GM21526 (cell line): ENCODE results near the gene NKIRAS1.

Experiments used
- ATAC-seq: cut with Tn5 transposase; IDR thresholded peaks from one replicate; pipeline ENCODE4 v1.9.1; 2021; ENCODE audit warnings: moderate library complexity; ENCODE audit not compliant: unreplicated experiment, low FRiP score

The NKIRAS1 gene

DNA sequence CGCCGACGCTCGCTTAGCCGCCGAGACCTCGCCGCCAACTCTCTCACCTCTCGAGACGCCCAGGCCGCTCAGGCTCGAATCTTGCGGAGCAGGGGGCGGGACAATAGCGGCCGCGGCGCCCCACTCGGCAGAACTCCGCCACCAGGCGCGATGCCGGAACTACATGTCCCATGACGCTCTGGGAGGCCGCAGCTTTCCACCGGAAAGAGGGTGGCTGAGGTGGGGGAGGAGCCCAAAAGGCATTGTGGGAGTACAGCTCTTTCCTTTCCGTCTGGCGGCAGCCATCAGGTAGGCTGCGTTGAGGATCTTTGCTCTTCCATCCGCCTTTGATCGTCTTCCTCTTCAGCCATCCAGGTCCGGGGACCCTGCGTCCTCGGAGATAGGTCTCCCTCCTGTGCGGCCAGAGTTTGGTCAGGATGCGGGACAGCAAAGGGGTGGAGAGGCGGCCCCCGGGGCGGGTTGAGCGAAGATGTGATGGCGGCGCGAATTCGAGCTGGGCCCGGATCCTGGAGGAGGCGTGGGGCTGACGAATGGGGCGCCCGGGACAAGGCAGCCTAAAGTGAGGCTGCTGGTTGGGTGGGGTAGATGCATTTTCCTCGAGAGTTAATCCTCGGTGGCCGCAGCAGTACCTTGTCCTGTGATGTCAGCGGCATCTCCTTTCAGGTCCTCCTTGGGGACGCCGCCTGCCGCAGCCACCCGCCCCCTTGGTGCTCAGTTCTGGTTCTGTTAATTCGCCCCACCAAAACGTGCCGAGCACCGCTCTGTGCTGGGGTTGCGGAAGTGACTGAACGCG lies at the start of gene NKIRAS1, which contains the start of gene RPL15:
Gene NKIRAS1 (minus strand): TSS at position 105 of the 793 bp plus-strand sequence. CDS start 6,086 bp downstream, outside the sequence.
Gene RPL15 (plus strand): TSS at position 247 of the 793 bp plus-strand sequence. CDS start 728 bp downstream, outside the sequence.
- ATAC-seq, result peak; percentile 89

DNA sequence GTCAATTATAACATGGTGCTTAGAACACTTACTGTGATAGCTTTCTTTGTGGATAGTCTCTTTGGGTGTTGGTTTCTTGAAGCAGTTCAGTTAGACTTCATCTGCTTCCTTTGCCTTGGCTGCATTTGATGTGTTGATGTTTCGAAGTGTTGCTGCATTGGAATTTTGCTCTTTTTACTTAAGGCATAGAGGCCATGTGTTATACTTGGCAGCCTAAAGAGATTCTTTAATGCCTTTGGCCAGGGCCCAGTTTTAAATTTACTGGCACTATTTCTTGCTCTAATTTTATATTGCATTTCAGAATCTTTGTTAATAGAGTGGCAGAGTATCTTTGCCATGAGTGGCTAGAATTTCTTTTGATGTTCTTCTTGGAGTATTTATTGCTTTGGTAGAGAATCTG lies 49.5 kb upstream of the NKIRAS1 start:
- ATAC-seq, result no peak

DNA sequence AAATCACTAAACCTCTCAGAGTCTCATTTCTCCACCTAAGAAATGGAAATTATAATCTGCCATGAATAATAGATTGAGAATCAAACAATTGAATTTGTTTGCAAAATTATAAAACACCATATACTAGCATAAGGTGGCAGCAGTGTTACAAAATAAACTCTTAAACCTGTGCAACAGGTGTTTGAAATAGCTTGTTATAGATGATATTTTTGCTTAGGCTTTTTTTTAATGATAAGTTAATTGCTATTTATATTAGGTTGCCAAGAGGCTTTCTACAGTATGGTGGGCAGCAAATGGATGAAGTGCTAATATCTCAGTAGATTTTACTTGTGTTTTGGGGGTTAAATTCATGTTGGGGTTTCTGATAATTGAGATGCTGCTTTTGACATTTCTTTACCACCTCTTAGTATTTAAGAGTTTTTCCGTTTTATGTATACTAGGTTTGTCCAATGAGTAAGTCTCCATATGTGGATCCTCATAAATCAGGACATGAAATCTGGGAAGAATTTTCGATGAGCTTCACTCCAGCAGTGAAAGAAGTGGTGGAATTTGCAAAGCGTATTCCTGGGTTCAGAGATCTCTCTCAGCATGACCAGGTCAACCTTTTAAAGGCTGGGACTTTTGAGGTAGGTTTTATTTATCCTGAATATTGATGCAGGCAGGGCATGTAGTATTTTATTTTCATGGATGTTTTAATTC lies 47.9 kb upstream of the NKIRAS1 start:
- no peak for ATAC-seq

DNA sequence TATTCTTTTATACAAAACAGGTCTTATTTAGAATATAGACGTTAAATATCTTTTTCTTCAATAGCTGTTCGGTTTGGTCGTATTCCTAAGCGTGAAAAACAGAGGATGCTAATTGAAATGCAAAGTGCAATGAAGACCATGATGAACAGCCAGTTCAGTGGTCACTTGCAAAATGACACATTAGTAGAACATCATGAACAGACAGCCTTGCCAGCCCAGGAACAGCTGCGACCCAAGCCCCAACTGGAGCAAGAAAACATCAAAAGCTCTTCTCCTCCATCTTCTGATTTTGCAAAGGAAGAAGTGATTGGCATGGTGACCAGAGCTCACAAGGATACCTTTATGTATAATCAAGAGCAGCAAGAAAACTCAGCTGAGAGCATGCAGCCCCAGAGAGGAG lies 45.1 kb upstream of the NKIRAS1 start:
- no peak for ATAC-seq

DNA sequence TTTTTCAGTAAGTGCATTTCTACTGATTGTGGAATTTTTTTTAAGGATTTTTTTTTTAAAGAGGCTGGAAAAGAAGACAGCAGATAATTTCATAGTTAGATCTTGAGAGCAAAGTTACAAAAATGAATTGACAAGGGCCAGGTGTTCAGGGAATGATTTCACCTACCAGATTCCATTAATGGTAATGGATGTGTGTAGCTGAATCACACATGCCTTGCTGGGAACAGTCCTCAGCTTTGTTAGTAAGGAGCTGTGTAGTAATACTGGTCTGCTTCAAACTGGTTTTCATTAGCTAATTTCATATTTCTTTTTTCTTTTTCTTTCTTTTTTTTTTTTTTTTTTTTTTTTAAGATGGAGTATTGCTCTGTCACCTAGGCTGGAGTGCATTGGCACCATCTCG lies 44.3 kb upstream of the NKIRAS1 start:
- ATAC-seq, result no peak

DNA sequence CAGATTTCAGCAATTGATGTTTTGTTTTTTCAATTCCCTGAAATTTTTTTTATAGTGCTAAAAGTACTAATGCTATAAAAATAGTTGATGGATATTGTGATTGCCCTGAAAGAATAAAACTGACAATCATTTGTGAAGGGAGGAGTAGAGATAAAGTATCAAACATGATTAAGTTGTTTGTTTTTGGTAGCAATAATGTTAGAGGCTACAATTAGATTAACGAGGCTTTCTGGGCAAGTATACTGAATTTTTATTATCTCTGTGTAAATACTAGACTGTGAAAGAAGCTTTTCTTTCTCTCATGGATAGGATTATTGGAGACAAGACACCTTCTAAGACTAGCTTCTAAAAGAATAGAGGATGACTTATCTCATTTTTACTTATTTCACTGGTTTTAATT lies 43.9 kb upstream of the NKIRAS1 start:
- ATAC-seq, result no peak

DNA sequence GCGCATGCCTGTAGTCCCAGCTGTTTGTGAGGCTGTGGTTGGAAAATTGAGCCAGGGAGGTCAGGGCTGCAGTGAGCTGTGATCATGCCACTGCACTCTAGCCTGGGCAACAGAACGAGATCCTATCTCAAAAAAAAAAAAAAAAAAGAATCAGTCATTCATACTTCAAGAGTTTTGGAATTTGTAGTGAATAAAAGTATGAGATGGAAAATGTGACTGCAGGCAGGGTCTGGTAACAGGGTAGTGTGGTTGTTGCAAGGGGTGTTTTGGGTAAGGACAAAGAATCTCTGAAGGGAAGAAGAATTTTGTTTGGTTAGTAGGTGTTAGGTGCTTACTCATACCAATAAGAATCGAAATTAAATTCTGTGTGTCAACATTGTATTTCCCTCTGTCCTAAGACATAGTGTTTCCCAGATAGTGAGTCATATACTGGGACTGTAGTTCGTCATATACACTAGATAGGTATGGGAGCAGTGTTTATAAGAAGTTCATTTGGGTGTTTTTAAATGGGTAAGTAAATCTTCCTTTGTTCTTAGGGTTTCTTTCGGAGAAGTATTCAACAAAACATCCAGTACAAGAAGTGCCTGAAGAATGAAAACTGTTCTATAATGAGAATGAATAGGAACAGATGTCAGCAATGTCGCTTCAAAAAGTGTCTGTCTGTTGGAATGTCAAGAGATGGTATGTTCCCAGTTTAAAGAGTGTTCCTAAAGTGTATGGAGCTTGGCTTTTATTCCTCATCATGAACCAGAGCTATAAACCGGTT lies 42.5 kb upstream of the NKIRAS1 start:
- ATAC-seq, result no peak

DNA sequence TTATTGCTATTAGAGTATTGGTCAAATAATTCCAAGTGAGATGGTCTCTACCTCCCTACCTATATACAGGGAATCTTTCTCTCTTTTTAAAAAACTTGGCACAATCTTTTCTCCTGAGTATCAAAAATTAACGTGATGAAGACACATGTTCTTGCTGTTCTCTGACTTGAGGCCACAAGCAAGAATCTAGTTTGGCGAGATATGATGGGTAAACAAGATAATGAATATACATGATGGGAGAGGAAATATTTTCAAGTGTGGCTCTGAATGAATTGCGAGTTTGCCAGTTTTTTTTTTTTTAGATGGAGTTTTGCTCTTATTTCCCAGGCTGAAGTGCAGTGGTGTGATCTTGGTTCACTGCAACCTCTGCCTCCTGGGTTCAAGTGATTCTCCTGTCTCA lies 39.9 kb upstream of the NKIRAS1 start:
- no peak for ATAC-seq

DNA sequence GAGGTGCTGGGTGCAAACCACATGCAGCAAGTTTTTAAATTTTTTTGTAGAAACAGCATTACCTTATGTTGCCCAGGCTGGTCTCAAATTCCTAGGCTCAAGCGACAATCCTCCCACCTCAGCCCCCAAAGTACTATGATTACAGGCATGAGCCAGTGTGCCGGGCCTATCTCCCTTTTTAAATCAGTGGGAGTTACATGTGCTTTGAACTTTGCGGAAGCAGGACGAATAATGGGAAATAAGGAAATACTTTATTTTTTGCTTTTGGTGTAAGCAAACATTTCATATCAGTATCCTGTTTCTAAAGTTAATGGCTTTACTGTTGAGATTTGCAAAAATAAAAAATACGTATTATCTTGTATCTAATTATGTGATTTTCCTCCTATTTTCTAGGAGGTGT lies 37.4 kb upstream of the NKIRAS1 start:
- ATAC-seq, result no peak

DNA sequence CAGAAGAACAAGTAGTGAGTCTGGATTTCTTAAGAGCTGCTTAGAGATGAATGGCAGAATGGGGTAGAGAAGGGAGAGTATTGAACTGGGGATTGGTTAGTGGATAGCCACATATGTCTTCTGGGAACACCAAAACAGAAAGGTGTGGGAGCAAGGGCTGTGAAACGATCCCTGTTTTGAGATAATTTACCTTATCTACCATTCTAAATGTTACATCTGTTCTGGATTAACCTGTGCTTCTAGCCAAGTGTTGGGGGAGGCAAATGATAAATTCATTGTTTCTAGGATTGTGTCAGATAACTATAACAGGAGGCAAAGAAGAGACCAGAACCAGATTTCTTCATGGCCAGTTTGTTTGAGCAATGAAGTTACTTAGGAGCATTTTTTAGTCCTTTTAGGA lies 36.7 kb upstream of the NKIRAS1 start:
- ATAC-seq, result no peak

DNA sequence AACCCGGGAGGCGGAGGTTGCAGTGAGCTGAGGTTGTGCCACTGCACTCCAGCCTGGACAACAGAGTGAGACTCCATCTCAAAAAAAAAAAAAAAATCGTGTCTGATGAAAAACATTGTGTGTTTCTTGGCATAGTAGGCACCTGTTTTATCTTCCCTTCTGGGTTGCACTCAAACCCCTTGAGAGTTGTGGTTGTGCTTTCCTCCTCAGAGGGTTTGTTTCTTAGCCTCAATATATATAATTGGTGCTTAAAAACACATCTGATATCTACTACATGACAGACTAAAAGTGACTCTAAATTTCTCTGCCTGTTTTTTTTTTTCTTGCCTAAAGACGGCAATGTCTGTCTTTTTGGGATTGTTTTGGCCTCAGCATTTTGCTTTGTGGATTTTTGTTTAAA lies 35.9 kb upstream of the NKIRAS1 start:
- ATAC-seq, result no peak

DNA sequence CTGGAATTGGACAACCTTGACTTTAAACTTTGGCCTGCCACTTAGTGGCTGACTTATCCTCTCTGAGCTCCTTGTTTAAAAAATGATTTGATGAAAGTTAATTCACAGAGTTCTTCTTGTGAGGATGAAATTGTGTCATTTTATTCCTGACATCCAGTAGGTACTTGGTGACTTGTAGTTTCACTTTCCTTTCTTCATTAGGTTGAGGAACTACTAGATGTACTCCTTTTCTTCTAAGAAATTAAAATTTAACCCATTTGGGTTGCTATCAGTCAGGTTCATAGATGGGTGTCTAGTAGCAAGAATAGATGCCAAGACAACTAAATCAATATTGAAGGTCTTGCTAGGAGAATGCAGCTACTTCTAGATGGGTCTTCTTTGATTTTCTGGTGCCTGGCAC lies 33.5 kb upstream of the NKIRAS1 start:
- ATAC-seq, result no peak

DNA sequence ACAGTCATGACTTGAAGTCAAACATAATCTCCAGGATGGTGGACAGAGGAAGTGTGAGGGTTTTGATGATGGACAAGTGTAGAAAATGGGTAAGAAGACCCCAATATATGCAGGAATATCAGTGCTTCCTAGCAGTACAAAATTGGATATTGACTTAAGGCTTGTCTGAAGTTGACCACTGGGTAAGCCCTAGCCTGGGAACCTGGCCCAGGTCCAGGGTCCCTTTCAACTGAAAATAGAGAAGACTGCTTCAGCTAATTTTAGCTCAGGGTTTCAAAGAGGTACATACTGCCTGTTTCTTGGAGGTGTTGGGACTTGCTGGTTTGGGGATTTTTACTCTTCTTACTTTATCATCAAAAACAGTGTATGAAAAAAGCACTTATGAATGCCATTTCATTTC lies 33.0 kb upstream of the NKIRAS1 start:
- ATAC-seq, result no peak

DNA sequence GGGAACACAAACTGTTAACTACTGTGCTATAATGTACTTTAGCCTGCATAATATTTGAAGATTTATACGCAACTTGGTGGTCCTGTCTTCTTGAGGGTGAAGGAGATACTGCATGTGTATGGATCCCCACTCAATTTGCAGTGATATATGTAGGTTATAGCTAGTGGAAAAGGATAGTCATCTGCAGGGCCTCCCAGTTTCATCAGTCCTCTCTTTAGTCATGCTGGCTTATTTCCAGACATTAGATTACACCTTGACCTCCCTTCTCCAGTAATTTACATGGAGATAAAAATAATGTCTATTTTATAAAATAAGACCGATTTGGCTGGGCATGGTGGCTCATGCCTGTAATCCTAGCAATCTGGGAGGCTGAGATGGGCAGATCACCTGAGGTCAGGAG lies 32.0 kb upstream of the NKIRAS1 start:
- ATAC-seq, result no peak

DNA sequence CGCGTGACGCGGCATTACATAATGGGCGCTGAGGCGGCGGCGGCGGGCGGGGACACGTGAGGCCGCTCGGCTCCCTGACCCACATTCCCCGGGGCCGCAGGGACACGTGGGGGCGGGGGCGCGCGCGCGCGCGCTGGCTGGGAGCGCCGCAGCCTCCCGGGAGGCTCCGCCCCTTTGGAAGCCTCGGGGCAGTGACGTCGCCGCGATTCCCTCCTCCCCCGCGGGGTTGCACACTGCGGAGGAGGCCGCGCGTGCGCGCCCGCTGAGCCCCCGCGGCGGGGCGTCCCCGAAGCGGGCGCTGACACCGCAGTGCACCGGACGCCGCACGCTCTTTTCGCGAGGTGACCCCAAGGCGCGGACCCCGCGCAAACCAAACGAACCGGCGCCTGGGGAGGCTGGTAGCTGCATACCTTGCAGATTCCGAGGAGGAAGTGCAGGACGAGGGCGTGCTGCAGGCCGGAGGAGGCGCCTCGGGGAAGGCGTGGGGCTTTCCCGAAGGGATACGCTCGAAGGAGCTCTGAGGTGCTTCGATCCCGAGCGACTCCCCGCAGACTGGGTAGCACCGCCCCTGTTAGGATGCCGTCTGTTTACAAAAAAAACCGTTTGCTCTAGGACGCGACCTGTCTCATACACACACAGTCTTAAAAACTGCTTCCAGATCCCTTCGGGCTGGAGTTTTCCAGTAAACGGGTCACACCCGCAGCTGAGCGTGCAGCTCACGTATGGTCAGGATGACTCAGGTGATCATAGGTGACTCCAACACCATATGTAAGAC lies 29.3 kb upstream of the NKIRAS1 start:
- peak; percentile 75 for ATAC-seq

DNA sequence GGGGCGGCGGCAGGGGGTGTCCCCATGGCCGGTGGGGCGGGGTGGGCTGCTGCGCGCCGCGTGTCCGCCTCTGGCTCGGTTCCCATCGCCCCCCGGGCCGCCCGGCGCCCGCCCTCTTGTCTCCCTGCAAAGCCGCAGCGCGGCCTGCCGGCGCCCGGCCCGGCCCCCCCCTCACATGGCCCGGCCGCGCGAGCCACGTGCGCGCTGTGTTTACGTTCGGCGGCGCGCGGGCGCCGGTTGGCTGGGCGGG lies 28.8 kb upstream of the NKIRAS1 start:
- no peak for ATAC-seq

DNA sequence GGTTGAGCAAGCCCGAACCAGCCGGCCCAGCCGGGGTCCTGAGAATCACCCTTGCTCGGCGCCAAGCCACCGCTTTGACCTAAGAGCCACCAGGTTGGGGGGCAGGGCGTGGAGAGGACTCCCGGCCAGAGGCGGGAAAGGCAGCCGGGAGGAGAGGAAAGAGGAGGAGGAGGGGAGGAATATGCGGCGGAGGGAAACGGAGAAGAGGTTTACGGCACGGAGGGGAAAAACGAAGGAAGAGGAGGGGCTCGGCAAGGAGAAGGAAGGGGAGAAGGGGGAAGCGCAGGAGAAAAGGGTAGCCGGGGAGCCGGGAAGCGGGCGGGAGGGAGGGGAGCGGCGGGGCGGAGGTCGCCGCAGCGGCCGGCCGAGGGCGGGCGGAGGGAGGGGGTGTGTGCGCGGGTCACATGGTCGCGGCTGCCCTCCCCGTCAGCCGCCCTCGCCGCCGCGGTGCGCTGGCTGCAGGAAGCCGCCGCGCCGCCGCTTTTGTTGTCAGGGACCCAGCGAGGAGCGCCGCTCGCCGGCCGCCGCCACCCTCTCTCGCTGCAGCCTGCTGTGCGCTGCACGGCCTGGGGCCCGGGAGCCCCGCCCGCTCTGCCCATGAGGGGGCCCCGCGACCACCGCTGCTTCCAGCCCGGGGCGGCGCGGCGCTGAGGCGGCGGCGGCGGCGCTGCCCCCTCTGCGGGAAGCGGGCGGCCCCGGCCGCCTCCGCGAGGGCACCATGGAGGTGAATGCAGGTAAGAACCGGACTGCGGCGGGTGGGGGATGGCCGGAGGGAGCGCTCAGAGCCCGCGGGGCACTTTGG lies 28.3 kb upstream of the NKIRAS1 start, which contains the start of gene NR1D2:
Gene NR1D2 (plus strand): TSS at position 426 of the 802 bp plus-strand sequence. CDS start 293 bp downstream, at position 719.
- peak; percentile 60 for ATAC-seq

DNA sequence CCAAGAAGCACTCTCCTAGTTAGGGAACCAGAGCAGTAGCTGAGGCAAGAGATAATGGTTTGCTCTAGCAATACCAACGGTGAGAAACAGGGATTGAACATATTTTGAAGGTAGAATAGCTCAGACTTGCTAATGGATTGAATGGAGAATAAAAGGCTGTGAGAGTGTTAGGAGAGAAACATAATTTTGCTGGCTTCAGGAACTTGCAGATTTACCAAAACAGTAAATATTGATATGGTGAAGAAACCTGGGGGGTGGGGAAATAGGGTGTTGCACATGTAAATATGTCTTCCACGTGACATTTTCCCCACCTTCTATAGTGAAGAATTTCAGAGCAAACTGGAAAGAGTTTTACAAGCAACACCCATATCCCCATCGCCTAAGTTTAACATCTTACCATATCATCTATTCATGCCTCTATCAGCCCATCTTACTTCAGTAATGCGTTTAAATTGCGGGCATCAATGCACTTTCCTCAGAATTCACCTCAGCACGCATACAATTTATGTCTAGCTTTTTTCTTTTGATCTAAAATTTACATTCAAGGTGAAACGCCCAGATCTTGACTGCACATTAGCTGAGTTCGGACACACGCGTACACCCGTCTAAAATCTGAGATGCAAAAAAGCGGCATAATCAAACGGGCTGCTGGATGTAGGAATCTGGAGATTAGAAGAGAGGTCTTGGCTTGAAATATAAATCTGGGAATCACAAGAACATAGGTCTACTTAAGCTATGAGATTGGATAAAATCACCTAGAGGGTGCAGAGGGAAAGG lies 27.4 kb upstream of the NKIRAS1 start:
- no peak for ATAC-seq

DNA sequence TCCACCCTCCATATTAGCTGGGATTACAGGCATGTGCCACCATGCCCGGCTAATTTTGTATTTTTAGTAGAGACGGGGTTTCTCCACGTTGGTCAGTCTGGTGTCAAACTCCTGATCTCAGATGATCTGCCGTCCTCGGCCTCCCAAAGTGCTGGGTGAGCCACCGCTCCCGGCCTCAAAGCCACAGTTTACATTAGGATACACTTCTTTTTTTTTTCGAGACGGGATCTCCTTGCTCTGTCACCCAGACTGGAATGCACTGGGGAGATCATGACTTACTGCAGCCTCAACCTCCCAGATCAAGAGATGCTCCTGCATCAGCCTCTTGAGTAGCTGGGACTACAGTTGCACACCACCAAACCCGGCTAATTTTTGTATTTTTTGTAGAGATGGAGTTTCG lies 25.8 kb upstream of the NKIRAS1 start:
- no peak for ATAC-seq
